ENCODE data around the gene APPBP2.
"Not testable (repeated sequence)": the region's sequence is repeated elsewhere in the genome, so short reads cannot be mapped to it uniquely, and the experiment has no call there.

APPBP2 gene

DNA sequence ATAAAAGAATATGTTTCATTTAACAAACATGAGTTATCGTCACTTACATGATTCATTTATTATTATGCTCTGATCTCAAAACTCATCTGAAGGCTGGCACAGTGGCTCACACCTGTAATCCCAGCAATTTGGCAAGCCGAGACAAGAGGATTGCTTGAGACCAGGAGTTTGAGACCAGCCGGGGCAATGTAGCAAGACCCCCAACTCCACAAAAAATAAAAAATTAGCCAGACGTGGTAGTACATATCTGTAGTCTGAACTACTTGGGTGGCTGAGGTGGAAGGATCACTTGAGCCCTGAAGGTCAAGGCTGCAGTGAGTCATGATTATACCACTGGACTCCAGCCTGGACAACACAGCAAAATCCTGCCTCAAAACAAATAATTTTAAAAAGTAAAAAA is 16.0 kb downstream of the APPBP2 start:
- in situ Hi-C loops (cut with HindIII; ENCODE audit: low pct_ligation_motif_present, low pct_unique_long_range_greater_than_20kb, low sequenced_read_pairs): no loop called here
- no peak for DNase-seq

DNA sequence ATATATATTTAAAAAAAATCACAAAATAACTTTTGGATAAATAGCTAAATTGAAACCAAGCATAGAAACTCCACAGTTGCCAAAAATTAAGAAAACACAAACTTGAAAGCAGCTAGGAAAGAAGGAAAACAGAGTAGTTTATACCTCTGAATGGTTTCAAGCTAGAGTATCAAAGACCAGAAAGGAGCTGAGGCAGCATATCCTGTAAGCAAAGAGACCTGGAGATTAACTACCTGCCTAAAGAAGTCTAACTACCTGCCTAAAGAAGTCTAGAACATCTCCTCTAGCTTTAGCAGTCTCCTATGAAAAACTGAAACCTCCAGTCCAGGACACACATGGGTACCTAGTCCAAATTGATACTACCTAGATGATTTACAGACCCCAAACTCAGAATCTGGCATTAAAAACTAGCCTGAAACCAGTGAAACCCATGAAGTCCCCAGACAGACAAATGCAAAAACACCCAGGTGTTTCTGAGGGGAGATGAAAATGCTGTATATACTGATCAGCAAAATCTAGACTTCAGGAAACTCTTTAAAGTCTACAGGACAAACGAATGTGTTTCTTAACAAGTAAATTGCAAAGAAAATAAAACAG is 17.6 kb downstream of the APPBP2 start:
- in situ Hi-C loops (cut with HindIII; ENCODE audit: low pct_ligation_motif_present, low pct_unique_long_range_greater_than_20kb, low sequenced_read_pairs): no loop called here
- no peak for DNase-seq

DNA sequence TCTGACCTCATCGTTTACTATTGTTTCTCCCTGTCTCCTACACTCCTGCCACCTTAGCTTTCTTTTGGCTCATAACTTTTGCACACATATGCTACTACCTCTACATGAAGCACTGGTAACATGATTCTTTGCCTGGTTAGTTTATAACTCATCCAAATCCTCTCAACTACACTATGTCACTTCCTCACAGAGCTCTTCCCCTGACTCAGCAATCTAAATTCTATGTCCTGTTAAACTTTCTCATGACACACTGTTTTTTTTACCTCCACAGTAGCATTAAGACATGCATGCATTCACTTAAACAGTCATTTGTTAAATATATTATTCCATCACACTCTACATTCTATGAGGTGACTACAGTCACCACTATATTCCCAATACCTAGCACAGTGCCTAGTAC is 19.7 kb downstream of the APPBP2 start:
- DNase-seq: peak; percentile 90
- in situ Hi-C loops (cut with HindIII; ENCODE audit: low pct_ligation_motif_present, low pct_unique_long_range_greater_than_20kb, low sequenced_read_pairs): no loop called here

- no peak for DNase-seq
- in situ Hi-C loops (cut with HindIII; ENCODE audit: low pct_ligation_motif_present, low pct_unique_long_range_greater_than_20kb, low sequenced_read_pairs): no loop called here
Measured at GRCh38 chr17:60502145-60502544, 23.9 kb downstream of the APPBP2 start.

GRCh38 chr17:60501589-60501988 is 24.5 kb downstream of the APPBP2 start:
- in situ Hi-C loops (cut with HindIII; ENCODE audit: low pct_ligation_motif_present, low pct_unique_long_range_greater_than_20kb, low sequenced_read_pairs): no loop called here
- no peak for DNase-seq

DNA sequence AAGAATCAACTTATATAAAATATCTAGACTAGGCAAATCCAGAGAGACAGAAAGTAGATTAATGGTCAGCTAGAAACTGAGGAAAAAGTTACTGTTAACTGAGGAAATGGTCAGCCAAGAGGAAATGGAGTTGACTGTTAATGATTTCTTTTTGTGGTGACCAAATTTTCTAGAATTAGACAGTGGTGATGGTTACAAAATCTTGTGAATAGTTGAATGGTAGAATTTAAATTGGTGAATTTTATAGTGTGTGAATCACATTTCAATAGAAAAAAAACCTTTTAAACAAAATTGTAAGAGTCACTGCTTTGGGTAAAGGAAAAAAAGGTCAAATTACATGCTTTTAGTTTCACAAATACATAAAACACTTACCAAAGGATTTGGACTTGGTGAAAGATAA is 30.0 kb downstream of the APPBP2 start:
- in situ Hi-C loops (cut with HindIII; ENCODE audit: low pct_ligation_motif_present, low pct_unique_long_range_greater_than_20kb, low sequenced_read_pairs): no loop called here

GRCh38 chr17:60495260-60495659 is 30.8 kb downstream of the APPBP2 start:
- no peak for DNase-seq
- in situ Hi-C loops (cut with HindIII; ENCODE audit: low pct_ligation_motif_present, low pct_unique_long_range_greater_than_20kb, low sequenced_read_pairs): no loop called here

More for the DNA sequence above, 30.0 kb downstream of the APPBP2 start:
- no peak for DNase-seq

GRCh38 chr17:60493847-60494321 is 32.2 kb downstream of the APPBP2 start:
- no peak for DNase-seq
- in situ Hi-C loops (cut with HindIII; ENCODE audit: low pct_ligation_motif_present, low pct_unique_long_range_greater_than_20kb, low sequenced_read_pairs): no loop called here

DNA sequence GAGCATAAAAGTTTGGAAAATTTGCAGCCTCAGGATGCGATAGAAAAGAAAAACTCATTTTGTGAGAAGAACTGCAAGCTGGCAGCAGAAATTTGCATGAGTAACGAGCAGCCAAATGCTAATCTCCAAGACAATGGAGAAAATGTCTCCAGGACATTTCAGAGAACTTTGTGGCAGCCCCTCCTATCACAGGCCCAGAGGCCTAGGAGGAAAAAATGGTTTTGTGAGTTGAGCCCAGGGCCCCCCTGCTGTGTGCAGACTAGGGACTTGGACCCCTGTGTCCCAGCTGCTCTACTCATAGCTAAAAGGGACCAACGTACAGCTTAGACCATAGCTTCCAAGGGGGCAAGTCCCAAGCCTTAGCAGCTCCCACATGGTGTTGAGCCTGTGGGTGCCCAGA is 34.3 kb downstream of the APPBP2 start:
- in situ Hi-C loops (cut with HindIII; ENCODE audit: low pct_ligation_motif_present, low pct_unique_long_range_greater_than_20kb, low sequenced_read_pairs): no loop called here
- no peak for DNase-seq

GRCh38 chr17:60490594-60490993 is 35.4 kb downstream of the APPBP2 start:
- in situ Hi-C loops (cut with HindIII; ENCODE audit: low pct_ligation_motif_present, low pct_unique_long_range_greater_than_20kb, low sequenced_read_pairs): not testable (repeated sequence)

GRCh38 chr17:60481604-60482003 is 44.4 kb downstream of the APPBP2 start:
- DNase-seq: no peak
- in situ Hi-C loops (cut with HindIII; ENCODE audit: low pct_ligation_motif_present, low pct_unique_long_range_greater_than_20kb, low sequenced_read_pairs): no loop called here

More at GRCh38 chr17:60490594-60490993, 35.4 kb downstream of the APPBP2 start:
- DNase-seq: not testable (repeated sequence)

DNA sequence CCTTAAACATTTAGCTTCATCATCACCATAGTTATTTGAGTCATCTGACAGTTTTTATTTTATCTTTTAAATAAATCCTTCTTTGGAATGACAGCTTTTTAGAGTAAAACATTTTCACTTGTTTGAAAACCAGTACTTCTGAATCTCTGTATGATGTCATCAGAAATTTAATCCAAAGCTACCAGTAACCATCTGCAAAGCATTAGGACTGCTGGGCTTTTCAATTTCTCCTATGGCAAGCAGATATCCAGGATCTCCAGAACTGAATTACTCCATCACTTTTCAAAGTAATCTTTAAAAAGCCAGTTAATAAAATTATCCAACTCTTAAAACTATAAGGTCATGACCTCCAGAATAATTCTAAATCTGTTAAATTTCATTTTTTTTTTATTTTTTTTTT is 52.3 kb downstream of the APPBP2 start:
- DNase-seq: no peak
- in situ Hi-C loops (cut with HindIII; ENCODE audit: low pct_ligation_motif_present, low pct_unique_long_range_greater_than_20kb, low sequenced_read_pairs): no loop called here

DNA sequence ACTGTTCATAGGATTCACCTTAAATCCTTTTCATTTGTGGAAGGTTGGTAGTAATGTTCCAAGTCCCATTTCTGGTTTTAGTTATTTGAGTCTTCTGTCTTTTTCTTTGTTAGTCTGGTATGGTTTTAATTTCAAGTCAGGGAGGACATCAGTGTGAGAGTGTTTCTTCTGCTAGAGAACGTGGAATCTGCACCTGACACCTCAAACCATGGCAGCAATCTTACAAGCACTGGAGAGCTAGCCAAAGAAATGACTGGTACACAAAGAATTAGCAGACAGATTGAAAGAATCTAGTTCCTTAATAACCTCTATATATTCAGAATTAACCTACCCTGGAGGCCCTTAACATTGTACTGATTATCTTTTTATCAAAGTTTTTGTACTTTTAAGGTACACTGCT is 53.6 kb downstream of the APPBP2 start:
- in situ Hi-C loops (cut with HindIII; ENCODE audit: low pct_ligation_motif_present, low pct_unique_long_range_greater_than_20kb, low sequenced_read_pairs): no loop called here

GRCh38 chr17:60471451-60471850 is 54.6 kb downstream of the APPBP2 start:
- no peak for DNase-seq
- in situ Hi-C loops (cut with HindIII; ENCODE audit: low pct_ligation_motif_present, low pct_unique_long_range_greater_than_20kb, low sequenced_read_pairs): no loop called here

More for the DNA sequence above, 53.6 kb downstream of the APPBP2 start:
- DNase-seq: no peak

- no peak for DNase-seq
- in situ Hi-C loops (cut with HindIII; ENCODE audit: low pct_ligation_motif_present, low pct_unique_long_range_greater_than_20kb, low sequenced_read_pairs): no loop called here
Measured at GRCh38 chr17:60468371-60468770, 57.7 kb downstream of the APPBP2 start.

- in situ Hi-C loops (cut with HindIII; ENCODE audit: low pct_ligation_motif_present, low pct_unique_long_range_greater_than_20kb, low sequenced_read_pairs): no loop called here
- DNase-seq: no peak
Measured at GRCh38 chr17:60464343-60464742, 61.7 kb downstream of the APPBP2 start.

DNA sequence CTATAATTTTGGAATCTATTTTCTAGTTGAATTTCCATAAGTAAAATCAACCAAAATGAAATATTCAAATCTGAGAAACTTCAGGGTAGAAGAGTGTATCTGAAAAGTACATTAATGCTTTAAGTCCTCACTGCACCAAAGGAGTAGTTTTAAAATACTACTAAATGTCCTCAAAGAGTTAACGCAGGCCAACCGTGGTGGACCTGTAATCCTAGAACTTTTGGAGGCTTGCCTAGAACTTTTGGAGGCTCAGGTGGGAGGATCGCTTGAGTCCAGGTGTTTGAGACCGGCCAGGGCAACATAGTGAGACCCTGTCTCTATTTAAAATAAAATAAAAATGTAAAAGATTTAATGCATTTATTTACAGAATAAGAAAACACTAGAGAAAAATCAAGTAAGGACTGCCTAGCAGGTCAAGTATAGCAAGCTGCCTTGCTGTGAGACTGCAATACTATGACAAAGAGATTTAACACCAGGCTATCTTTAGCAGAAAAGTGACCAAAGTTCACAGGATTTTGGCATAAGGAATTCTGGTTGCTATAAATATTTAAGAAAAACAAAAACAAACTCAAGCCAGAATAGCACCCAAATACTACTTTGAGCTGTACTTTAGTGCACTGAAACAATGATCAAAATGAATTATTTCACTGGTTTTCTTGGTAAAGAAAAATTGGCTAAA is 62.7 kb downstream of the APPBP2 start:
- in situ Hi-C loops (cut with HindIII; ENCODE audit: low pct_ligation_motif_present, low pct_unique_long_range_greater_than_20kb, low sequenced_read_pairs): no loop called here
- DNase-seq: no peak

DNA sequence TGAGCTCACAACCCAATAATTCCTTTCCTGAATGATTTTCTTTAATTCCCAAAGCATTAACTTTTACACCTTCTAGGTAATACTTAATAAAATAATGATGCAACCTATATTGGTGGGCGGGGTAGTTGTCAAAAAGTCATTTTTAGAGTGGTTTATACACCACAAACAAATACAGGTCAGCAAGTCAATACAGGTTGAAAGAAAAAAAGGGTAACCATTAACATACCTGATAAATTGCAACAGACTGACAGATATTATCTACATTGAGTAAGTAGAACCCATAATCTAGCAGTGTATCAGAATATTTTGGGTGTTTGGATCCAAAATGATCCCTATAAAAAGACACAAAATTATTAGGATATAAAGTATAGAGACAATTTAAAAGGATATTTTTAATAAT is 64.5 kb downstream of the APPBP2 start:
- no peak for DNase-seq
- in situ Hi-C loops (cut with HindIII; ENCODE audit: low pct_ligation_motif_present, low pct_unique_long_range_greater_than_20kb, low sequenced_read_pairs): no loop called here

- no peak for DNase-seq
- in situ Hi-C loops (cut with HindIII; ENCODE audit: low pct_ligation_motif_present, low pct_unique_long_range_greater_than_20kb, low sequenced_read_pairs): no loop called here
Measured at GRCh38 chr17:60457148-60457547, 68.9 kb downstream of the APPBP2 start.

DNA sequence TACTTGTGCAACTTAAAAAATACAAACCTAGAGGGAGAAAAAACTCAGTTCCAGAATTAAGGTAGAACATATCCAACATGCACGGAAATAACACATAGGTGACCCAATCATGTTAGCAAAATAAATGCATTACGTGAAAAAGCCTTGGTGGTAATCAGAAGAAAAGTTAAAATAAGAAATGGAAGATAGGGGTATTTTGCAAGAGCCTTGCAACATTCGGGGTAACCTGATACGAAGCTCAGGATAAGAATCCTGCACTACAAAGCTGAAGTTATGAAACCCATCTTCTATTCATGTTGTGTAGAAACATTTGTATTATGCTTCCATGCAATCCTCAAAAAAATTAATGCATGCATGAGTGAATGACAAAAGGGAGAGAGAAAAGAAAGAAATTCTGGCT is 70.7 kb downstream of the APPBP2 start:
- DNase-seq: no peak
- in situ Hi-C loops (cut with HindIII; ENCODE audit: low pct_ligation_motif_present, low pct_unique_long_range_greater_than_20kb, low sequenced_read_pairs): no loop called here
